ENCODE measurements around the gene PPARG. TPM values are rescaled to one million over a fixed set of nuclear protein-coding genes. Genes with fewer than 3 reads are reported as not detected.

Gene PPARG
- total and polyA plus RNA-seq, 2 of the 8 experiments (the other 6 are each of a cell fraction or from before 2014, with no cell fraction given) = 0.06 TPM; not detected in 1

- CTCF ChIA-PET (ENCODE audit: partially characterized antibody) = interaction anchor here (0.7 to 1.0 kb wide), 2 partner anchors 55 to 113 kb away, joined by 3 read pairs; no protein-coding TSS in a partner anchor
- no peak overlapping the region for H3K4ac ChIP-seq (replicated peaks; ENCODE audit: insufficient read length, low read depth, low read length)
- no peak overlapping the region for H3K56ac ChIP-seq (replicated peaks; ENCODE audit: insufficient read length, low read depth, low read length)
- H2AK5ac ChIP-seq (ENCODE audit: low read depth, low read length) = no peak overlapping the region
- no peaks in the 10 kb centered on the region for H3K79me1 ChIP-seq (ENCODE audit: low read depth, low read length)
- H4K5ac ChIP-seq (ENCODE audit: insufficient read length, low read depth, low read length) = no peak overlapping the region
- H3K18ac ChIP-seq (ENCODE audit: extremely low read depth, low read length) = no peak overlapping the region
- POLR2A ChIA-PET (ENCODE audit: partially characterized antibody) = interaction anchor here (1.3 kb wide), 1 partner anchor 116 kb away, joined by 3 read pairs; no protein-coding TSS in a partner anchor
- H3K4me2 ChIP-seq (ENCODE audit: insufficient read depth in 1 of 2, low read depth in 2 of 2, low read length in 2 of 2) = no peak overlapping the region
- H3K79me2 ChIP-seq (ENCODE audit: control insufficient read depth in 1 of 2, insufficient read depth in 2 of 2, low read length in 2 of 2) = no peaks in the 10 kb centered on the region
- no peak overlapping the region for H2BK5ac ChIP-seq (ENCODE audit: low read depth, low read length)
- no peaks in the 10 kb centered on the region for H3K36me3 ChIP-seq (ENCODE audit: control insufficient read depth in 2 of 4, insufficient read depth in 4 of 4, low read length in 3 of 4)
- no peak overlapping the region for H3K14ac ChIP-seq (ENCODE audit: insufficient read length)
- H2BK12ac ChIP-seq (ENCODE audit: low read depth, low read length) = no peak overlapping the region
- H3K23ac ChIP-seq (ENCODE audit: insufficient read length) = no peak overlapping the region
- no peaks in the 10 kb centered on the region for H3K4me1 ChIP-seq (replicated peaks in 1 of 4; ENCODE audit: control insufficient read depth in 3 of 4, insufficient read depth in 4 of 4, low read length in 3 of 4)
- no peaks in the 10 kb centered on the region for H3K27me3 ChIP-seq (replicated peaks in 1 of 4; ENCODE audit: control insufficient read depth in 3 of 4, extremely low read depth in 1 of 4, insufficient read depth in 3 of 4, low read length in 3 of 4)
- H3K9ac ChIP-seq (replicated peaks in 1 of 4; ENCODE audit: extremely low read depth in 1 of 4, low read depth in 3 of 4, low read length in 3 of 4) = no peak overlapping the region
- H4K8ac ChIP-seq (ENCODE audit: extremely low read depth, insufficient read depth, low read length) = no peak overlapping the region
- H2BK20ac ChIP-seq (ENCODE audit: low read length) = no peak overlapping the region
- no peaks in the 10 kb centered on the region for H4K20me1 ChIP-seq (replicated peaks in 1 of 2; ENCODE audit: control insufficient read depth in 1 of 2, insufficient read depth in 2 of 2, low read length in 2 of 2)
- no peaks in the 10 kb centered on the region for H3K23me2 ChIP-seq (ENCODE audit: low read depth, low read length)
- 86% methylated on average over 3 of the region's 3 CpGs; no CpG with 5 or more reads in 1 of the 2 experiments for WGBS, 2 experiments (ENCODE audit: extremely low coverage in 1 of 2, insufficient coverage in 1 of 2, insufficient read length in 1 of 2, insufficient replicate concordance in 2 of 2, low coverage in 1 of 2, low lambda C conversion rate in 2 of 2, missing lambda C conversion rate in 1 of 2)
- DNase-seq (ENCODE audit: low read depth in 1 of 2, low spot score in 2 of 2) = no peak
- no peak for TF ChIP-seq CREB1 (IDR thresholded peaks at IDR 0.05)
- TF ChIP-seq FOSL1 (IDR thresholded peaks at IDR 0.05; ENCODE audit: insufficient read depth, low read depth, low read length) = no peak
- TF ChIP-seq MAX (IDR thresholded peaks at IDR 0.05) = no peak
- no peak overlapping the region for H4K91ac ChIP-seq (replicated peaks; ENCODE audit: insufficient read length, low read length)
- no peak overlapping the region for H2BK15ac ChIP-seq (ENCODE audit: low read length)
- H2AFZ ChIP-seq (ENCODE audit: low read length) = no peak overlapping the region
- no peak overlapping the region for H3K4me3 ChIP-seq (ENCODE audit: extremely low read depth in 1 of 4, insufficient read depth in 2 of 4, low read depth in 3 of 4, low read length in 4 of 4)
- no peak overlapping the region for H2BK120ac ChIP-seq (replicated peaks; ENCODE audit: low read depth, low read length)
- H3K27ac ChIP-seq (ENCODE audit: low read depth, low read length) = no peak overlapping the region
- no peak for FAIRE-seq
- no peaks in the 10 kb centered on the region for H3K9me3 ChIP-seq (ENCODE audit: insufficient read depth in 2 of 2, low read depth in 1 of 2, low read length in 1 of 2)
Observed at GRCh38 chr3:12275974-12276650, 12.8 kb upstream of the PPARG start.
